ENCODE results near the gene ATP11C. TPM values are rescaled to one million over a fixed set of nuclear protein-coding genes. Genes with fewer than 3 reads are reported as not detected.

ATP11C gene
- total RNA-seq, 1 experiment from 2014 or later: 19.4 TPM

DNA sequence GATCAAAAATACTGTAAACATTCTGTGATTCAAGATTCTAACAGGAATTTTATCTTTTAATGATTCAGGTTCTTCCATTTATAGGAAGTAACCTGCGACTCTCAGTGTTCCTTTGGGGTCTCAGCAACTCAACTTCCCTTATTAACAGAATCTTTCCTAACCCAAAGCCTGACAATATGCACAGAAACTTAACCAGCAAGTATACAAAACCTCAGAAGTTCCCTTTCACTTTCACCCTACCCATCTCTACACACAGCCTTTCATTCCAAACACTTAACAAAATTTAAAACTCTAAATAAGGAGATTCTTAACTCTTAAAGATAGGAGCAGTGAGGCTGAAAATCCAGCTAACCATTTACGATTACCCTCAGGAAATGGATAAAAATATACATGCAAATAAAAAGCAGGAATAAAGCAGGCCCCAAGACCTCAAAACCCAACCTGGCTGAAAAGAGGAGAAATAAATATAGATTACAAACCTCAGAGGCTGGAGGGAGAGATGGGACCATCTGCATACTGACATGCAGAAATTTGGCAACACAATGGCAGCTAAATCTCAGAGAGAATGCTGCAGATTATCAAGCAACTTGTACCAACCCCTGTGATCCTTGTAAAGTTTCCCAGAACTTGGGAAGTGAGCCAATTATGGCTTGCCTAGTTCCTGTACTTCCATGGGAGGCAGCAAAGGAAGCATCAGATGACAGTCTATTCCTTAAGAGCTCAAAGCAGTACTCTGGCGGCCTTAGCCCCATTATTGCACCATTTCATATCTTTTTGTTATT lies 101.0 kb downstream of the ATP11C start (continued):
- TF ChIP-seq YY1 (IDR thresholded peaks at IDR 0.05; ENCODE audit: extremely low read depth, insufficient replicate concordance, low read depth, low read length) (no peak), SP1 (IDR thresholded peaks at IDR 0.05; ENCODE audit: low read depth) (no peak), FOSL1 (IDR thresholded peaks at IDR 0.05; ENCODE audit: low read depth) (no peak), POLR2AphosphoS5 (IDR thresholded peaks at IDR 0.05; ENCODE audit: low read depth, low read length) (no peak)

DNA sequence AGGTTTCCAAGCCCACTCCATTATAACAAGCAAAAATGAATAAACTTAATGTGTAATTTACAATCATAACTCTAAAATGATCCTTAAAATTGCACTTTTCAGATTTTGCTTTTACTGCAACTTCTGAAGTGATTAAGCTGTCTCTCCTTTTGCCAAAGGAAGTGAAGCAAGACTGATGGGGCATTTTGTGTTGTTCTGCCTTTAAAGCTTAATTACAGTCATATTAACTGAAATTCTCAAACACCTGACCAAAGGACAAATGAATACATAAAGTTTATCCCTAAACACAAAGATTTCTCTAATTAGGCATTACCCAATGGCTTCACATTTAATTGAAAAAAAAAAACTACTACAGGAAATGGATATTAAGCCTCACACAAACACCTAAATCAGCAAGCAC lies 101.8 kb downstream of the ATP11C start:
- TF ChIP-seq POLR2AphosphoS5 (IDR thresholded peaks at IDR 0.05; ENCODE audit: low read depth, low read length) (no peak), ZNF274 (IDR thresholded peaks at IDR 0.05; ENCODE audit: low read depth, low read length) (no peak), SP1 (IDR thresholded peaks at IDR 0.05; ENCODE audit: low read depth) (no peak), ELF1 (IDR thresholded peaks at IDR 0.05; ENCODE audit: borderline replicate concordance, low read depth) (no peak), CBX3 (IDR thresholded peaks at IDR 0.05; ENCODE audit: low read depth) (no peak), POLR2A (IDR thresholded peaks at IDR 0.05; ENCODE audit: borderline replicate concordance, extremely low read depth, insufficient read depth, insufficient read length) (no peak), EZH2 (IDR thresholded peaks at IDR 0.05) (no peak), JUND (IDR thresholded peaks at IDR 0.05) (no peak), SIN3A (IDR thresholded peaks at IDR 0.05; ENCODE audit: low read depth) (no peak)
- TF ChIP-seq, protein P1, sequence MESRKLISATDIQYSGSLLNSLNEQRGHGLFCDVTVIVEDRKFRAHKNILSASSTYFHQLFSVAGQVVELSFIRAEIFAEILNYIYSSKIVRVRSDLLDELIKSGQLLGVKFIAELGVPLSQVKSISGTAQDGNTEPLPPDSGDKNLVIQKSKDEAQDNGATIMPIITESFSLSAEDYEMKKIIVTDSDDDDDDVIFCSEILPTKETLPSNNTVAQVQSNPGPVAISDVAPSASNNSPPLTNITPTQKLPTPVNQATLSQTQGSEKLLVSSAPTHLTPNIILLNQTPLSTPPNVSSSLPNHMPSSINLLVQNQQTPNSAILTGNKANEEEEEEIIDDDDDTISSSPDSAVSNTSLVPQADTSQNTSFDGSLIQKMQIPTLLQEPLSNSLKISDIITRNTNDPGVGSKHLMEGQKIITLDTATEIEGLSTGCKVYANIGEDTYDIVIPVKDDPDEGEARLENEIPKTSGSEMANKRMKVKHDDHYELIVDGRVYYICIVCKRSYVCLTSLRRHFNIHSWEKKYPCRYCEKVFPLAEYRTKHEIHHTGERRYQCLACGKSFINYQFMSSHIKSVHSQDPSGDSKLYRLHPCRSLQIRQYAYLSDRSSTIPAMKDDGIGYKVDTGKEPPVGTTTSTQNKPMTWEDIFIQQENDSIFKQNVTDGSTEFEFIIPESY (IDR thresholded peaks at IDR 0.05; ENCODE audit: extremely low read depth, insufficient replicate concordance, low read length): no peak
- H3K9me2 ChIP-seq (ENCODE audit: insufficient read depth): no peaks in the 10 kb centered on the region
- H3K4me2 ChIP-seq (ENCODE audit: low read length): no peak overlapping the region
- H3K4me1 ChIP-seq (ENCODE audit: control insufficient read depth in 1 of 2, insufficient read depth in 2 of 2, low read length in 2 of 2): 0 out of 4 replicates have a peak, but pooled peaks cover 0 to 4% of the 10 kb centered on the region in 2 experiments
- no peak overlapping the region for H2AFZ ChIP-seq (ENCODE audit: low read depth, low read length, poor library complexity, severe bottlenecking)
- ATAC-seq: no peak
- RAD21 ChIA-PET (ENCODE audit: low non-redundant PET in 1 of 2, low total read pairs in 2 of 2, uncharacterized antibody in 2 of 2, unreplicated experiment in 2 of 2): no interaction called here
- CTCF ChIA-PET: no interaction called here
- POLR2A ChIA-PET: no interaction called here
- no peaks in the 10 kb centered on the region for H4K20me1 ChIP-seq (ENCODE audit: insufficient read depth)
- no TSS peak for BruUV-seq (replicated peaks)
- intact Hi-C loops (cut with micrococcal nuclease): no loop called here
- DNase-seq (ENCODE audit: low read depth, low spot score): no peak
- no peak overlapping the region for H3K9ac ChIP-seq (ENCODE audit: low read length)
- no peak overlapping the region for H3K27ac ChIP-seq (ENCODE audit: low read depth, low read length)
- no peak overlapping the region for H3K4me3 ChIP-seq (replicated peaks in 1 of 2; ENCODE audit: low read depth in 1 of 2, low read length in 2 of 2)
- no peaks in the 10 kb centered on the region for H3K79me2 ChIP-seq (ENCODE audit: insufficient read depth, low read length)
- no peaks in the 10 kb centered on the region for H3K36me3 ChIP-seq (ENCODE audit: control insufficient read depth in 1 of 2, insufficient read depth in 2 of 2, low read length in 2 of 2)
- no peaks in the 10 kb centered on the region for H3K9me3 ChIP-seq (ENCODE audit: control insufficient read depth in 1 of 2, insufficient read depth in 1 of 2, low read depth in 1 of 2, low read length in 2 of 2)
- H3K27me3 ChIP-seq (ENCODE audit: insufficient read depth, low read length): no peaks in the 10 kb centered on the region

All from HCT116 (cell line).